H1 (cell line): ENCODE measurements around the gene NEDD1. TPM values are rescaled to one million over a fixed set of nuclear protein-coding genes. Genes with fewer than 3 reads are reported as not detected.

Experiments used
- CHD7 ChIP-seq: fragments of 300-600 bp; sonication (generic); IDR thresholded peaks from 2 replicates; pipeline ENCODE4 v1.7.1; 2012; ENCODE audit warnings: low read length, moderate library complexity, mild to moderate bottlenecking, inconsistent platforms; ENCODE audit not compliant: insufficient replicate concordance
- RFX5 ChIP-seq: IDR thresholded peaks from 2 replicates; pipeline ENCODE4 v1.6.1; 2011; ENCODE audit warnings: low read depth, low read length, improper control_type of control experiment, borderline replicate concordance
- polyA plus RNA-seq, 7 experiments: library from polyadenylated mRNA; depleted of rRNA in 3 of 7; stranded (reverse) in 5 of 7; unstranded in 2 of 7; fragments of >200 nt in 5 of 7; fragments of 200-250 nt in 2 of 7; gene quantifications; 1 replicate in 5 of 7; 2 replicates in 1 of 7; 4 replicates in 1 of 7; pipeline versions ENCODE4 v1.2.1 to v1.2.3, GENCODE V29; 2011 to 2013; ENCODE audit warnings: missing spikeins in 2 of 7, mixed read lengths in 2 of 7
- total RNA-seq: library from RNA; stranded (reverse); fragmentation: NEBNext Ultra II Directional; extraction: Animal tissue kit (Norgen Biotek cat#: 25700); gene quantifications from 2 replicates; pipeline ENCODE4 v1.2.1, GENCODE V29; 2021

NEDD1 gene
- total and polyA plus RNA-seq, 2 of the 8 experiments (the other 6 are each of a cell fraction or from before 2014, with no cell fraction given), result 9.0 to 26.6 TPM

- TF ChIP-seq CHD7 (no peak), RFX5 (no peak)
Measured at GRCh38 chr12:96881608-96882007, 25.4 kb upstream of the NEDD1 start (continued).
